GM23338 (cell line): ENCODE data around the gene SEM1. TPM values are rescaled to one million over a fixed set of nuclear protein-coding genes. Genes with fewer than 3 reads are reported as not detected.

Experiments used
- ATAC-seq: fragments of 200-7000 bp; cut with Tn5 transposase; 3 replicates; pipeline ENCODE4 v1.9.1; 2020
- DNase-seq: peaks from one replicate; pipeline ENCODE4 v3.0.0-alpha.2; 2015; ENCODE audit warnings: low spot score
- H2AFZ ChIP-seq: fragments of 200-600 bp; sonication (generic); 2 replicates; pipeline ENCODE4 v1.8.0; 2016; ENCODE audit warnings: antibody characterized with exemption, mild to moderate bottlenecking, moderate library complexity
- H3F3A ChIP-seq: fragments of 200-600 bp; sonication (generic); replicated peaks from 2 replicates; pipeline ENCODE4 v1.8.0; 2017; ENCODE audit warnings: antibody characterized with exemption, mixed run types, low read depth
- H3K27ac ChIP-seq: fragments of 200-600 bp; sonication (generic); 2 replicates; pipeline ENCODE4 v1.6.1; 2016; ENCODE audit warnings: low read depth
- H3K27me3 ChIP-seq: fragments of 200-600 bp; sonication (generic); 2 replicates; pipeline ENCODE4 v1.8.0; 2016; ENCODE audit warnings: mild to moderate bottlenecking, mixed run types, moderate library complexity; ENCODE audit not compliant: insufficient read depth
- H3K36me3 ChIP-seq: fragments of 200-600 bp; sonication (generic); 2 replicates; pipeline ENCODE4 v1.8.0; 2016; ENCODE audit warnings: mild to moderate bottlenecking; ENCODE audit not compliant: insufficient read depth
- H3K4me1 ChIP-seq: fragments of 200-600 bp; sonication (generic); 2 replicates; pipeline ENCODE4 v1.8.0; 2016; ENCODE audit warnings: mild to moderate bottlenecking, moderate library complexity; ENCODE audit not compliant: insufficient read depth
- H3K4me2 ChIP-seq: fragments of 200-600 bp; sonication (generic); 2 replicates; pipeline ENCODE4 v1.7.1; 2017; ENCODE audit warnings: mixed run types
- H3K4me3 ChIP-seq: fragments of 200-600 bp; sonication (generic); 2 replicates; pipeline ENCODE4 v1.6.1; 2016; ENCODE audit warnings: mixed run types
- H3K79me2 ChIP-seq: fragments of 200-600 bp; sonication (generic); replicated peaks from 2 replicates; pipeline ENCODE4 v1.8.0; 2017; ENCODE audit warnings: mild to moderate bottlenecking; ENCODE audit not compliant: insufficient read depth
- H3K9me2 ChIP-seq: fragments of 200-600 bp; sonication (generic); 2 replicates; pipeline ENCODE4 v1.8.0; 2017; ENCODE audit not compliant: insufficient read depth
- H4K20me1 ChIP-seq: fragments of 200-600 bp; sonication (generic); replicated peaks from 2 replicates; pipeline ENCODE4 v1.8.0; 2017; ENCODE audit warnings: mild to moderate bottlenecking; ENCODE audit not compliant: insufficient read depth
- H3K27ac Mint-ChIP-seq: 2 replicates; pipeline ENCODE4 v1.8.0; 2020; ENCODE audit warnings: inconsistent platforms, mild to moderate bottlenecking, moderate library complexity, mixed read lengths
- H3K27me3 Mint-ChIP-seq: 3 replicates; pipeline ENCODE4 v1.8.0; 2022; ENCODE audit warnings: low read depth, mild to moderate bottlenecking, moderate library complexity, mixed read lengths, inconsistent platforms; ENCODE audit not compliant: insufficient read depth, poor library complexity
- H3K36me3 Mint-ChIP-seq: 3 replicates; pipeline ENCODE4 v1.8.0; 2021; ENCODE audit warnings: low read depth, mild to moderate bottlenecking, inconsistent platforms, moderate library complexity, mixed read lengths
- H3K4me1 Mint-ChIP-seq: 3 replicates; pipeline ENCODE4 v1.8.0; 2020; ENCODE audit warnings: mild to moderate bottlenecking, inconsistent platforms, mixed read lengths
- H3K4me3 Mint-ChIP-seq: 3 replicates; pipeline ENCODE4 v1.8.0; 2021; ENCODE audit warnings: moderate library complexity, mild to moderate bottlenecking, inconsistent platforms, mixed read lengths
- H3K9me3 Mint-ChIP-seq: 3 replicates; pipeline ENCODE4 v1.8.0; 2020; ENCODE audit warnings: moderate library complexity, mild to moderate bottlenecking, inconsistent platforms, mixed read lengths
- ETS1 ChIP-seq: IDR thresholded peaks from 2 replicates; pipeline ENCODE4 v1.6.1; 2016; ENCODE audit warnings: antibody characterized with exemption
- EZH2 ChIP-seq: fragments of 200-600 bp; sonication (generic); IDR thresholded peaks from one replicate; pipeline ENCODE4 v1.8.0; 2017; ENCODE audit warnings: antibody characterized with exemption, mild to moderate bottlenecking, low read depth; ENCODE audit not compliant: unreplicated experiment
- EZH2phosphoT487 ChIP-seq: fragments of 200-600 bp; sonication (generic); IDR thresholded peaks from one replicate; pipeline ENCODE4 v1.8.1; 2018; ENCODE audit warnings: antibody characterized with exemption; ENCODE audit not compliant: unreplicated experiment
- JUNB ChIP-seq: IDR thresholded peaks from one replicate; pipeline ENCODE4 v1.6.1; 2016; ENCODE audit warnings: antibody characterized with exemption; ENCODE audit not compliant: unreplicated experiment
- NANOG ChIP-seq: IDR thresholded peaks from 2 replicates; pipeline ENCODE4 v1.6.1; 2016; ENCODE audit warnings: antibody characterized with exemption, borderline replicate concordance
- REST ChIP-seq: IDR thresholded peaks from one replicate; pipeline ENCODE4 v1.6.1; 2018; ENCODE audit warnings: antibody characterized with exemption; ENCODE audit not compliant: unreplicated experiment
- polyA plus RNA-seq: library from polyadenylated mRNA; unstranded; fragments of >200 nt; fragmentation: Nextera tagmentation; extraction: Ambion mirVana; gene quantifications from 2 replicates; pipeline ENCODE4 v1.2.1, GENCODE V29; 2016
- total RNA-seq: library from RNA; depleted of rRNA; stranded (reverse); fragments of >200 nt; shearing (Covaris generic); gene quantifications from 2 replicates; pipeline ENCODE4 v1.2.3, GENCODE V29; 2014
- TF ChIP-seq, protein P1 (sequence below), 2 experiments: fragments of 200-600 bp in 1 of 2; sonication (generic) in 1 of 2; conservative IDR thresholded peaks; 2 replicates each; pipeline versions ENCODE4 v1.5.1 to v1.6.1; 2016 to 2017; ENCODE audit warnings: antibody characterized with exemption in 2 of 2, low read depth in 2 of 2, mild to moderate bottlenecking in 2 of 2, moderate library complexity in 1 of 2

SEM1 gene
- total and polyA plus RNA-seq, 2 experiments from 2014 or later, result 71.7 to 1,042 TPM

DNA sequence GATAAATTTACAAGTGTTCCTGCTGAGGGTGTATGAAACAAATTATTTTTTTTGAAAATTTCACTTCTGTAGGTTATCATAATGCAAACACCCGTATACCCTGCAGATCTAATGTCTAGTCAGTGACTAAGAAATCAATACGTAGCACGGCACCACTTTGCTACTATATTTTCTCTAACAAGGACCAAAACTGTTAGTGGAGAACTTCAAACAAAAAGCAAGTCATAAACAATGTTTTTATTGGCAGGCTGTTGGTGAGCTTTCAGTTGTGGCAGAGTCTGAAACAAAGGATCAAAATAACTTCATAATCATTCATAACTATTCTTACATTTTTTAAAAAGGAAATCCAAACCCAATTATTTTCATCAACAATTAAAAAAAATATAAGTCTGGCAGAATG is 11.8 kb downstream of the SEM1 start:
- peaks cover 95% of the 10 kb centered on the region for H3K79me2 ChIP-seq

More for the DNA sequence above, 11.8 kb downstream of the SEM1 start:
- TF ChIP-seq, protein P1, sequence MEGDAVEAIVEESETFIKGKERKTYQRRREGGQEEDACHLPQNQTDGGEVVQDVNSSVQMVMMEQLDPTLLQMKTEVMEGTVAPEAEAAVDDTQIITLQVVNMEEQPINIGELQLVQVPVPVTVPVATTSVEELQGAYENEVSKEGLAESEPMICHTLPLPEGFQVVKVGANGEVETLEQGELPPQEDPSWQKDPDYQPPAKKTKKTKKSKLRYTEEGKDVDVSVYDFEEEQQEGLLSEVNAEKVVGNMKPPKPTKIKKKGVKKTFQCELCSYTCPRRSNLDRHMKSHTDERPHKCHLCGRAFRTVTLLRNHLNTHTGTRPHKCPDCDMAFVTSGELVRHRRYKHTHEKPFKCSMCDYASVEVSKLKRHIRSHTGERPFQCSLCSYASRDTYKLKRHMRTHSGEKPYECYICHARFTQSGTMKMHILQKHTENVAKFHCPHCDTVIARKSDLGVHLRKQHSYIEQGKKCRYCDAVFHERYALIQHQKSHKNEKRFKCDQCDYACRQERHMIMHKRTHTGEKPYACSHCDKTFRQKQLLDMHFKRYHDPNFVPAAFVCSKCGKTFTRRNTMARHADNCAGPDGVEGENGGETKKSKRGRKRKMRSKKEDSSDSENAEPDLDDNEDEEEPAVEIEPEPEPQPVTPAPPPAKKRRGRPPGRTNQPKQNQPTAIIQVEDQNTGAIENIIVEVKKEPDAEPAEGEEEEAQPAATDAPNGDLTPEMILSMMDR (conservative IDR thresholded peaks at IDR 0.05; ENCODE audit: low read depth in 2 of 2), result no peak
- TF ChIP-seq EZH2phosphoT487 (no peak), ETS1 (no peak), JUNB (no peak), REST (no peak), NANOG (no peak), EZH2 (no peak)
- peaks cover 34% of the 10 kb centered on the region for H4K20me1 ChIP-seq
- H3K9me2 ChIP-seq, result no peaks in the 10 kb centered on the region
- no peak overlapping the region for H3K4me3 Mint-ChIP-seq
- no peaks in the 10 kb centered on the region for H3K27me3 Mint-ChIP-seq
- no peaks in the 10 kb centered on the region for H3F3A ChIP-seq
- H3K4me2 ChIP-seq, result no peak overlapping the region
- no peak overlapping the region for H3K27ac ChIP-seq
- DNase-seq (no peak), ATAC-seq (no peak)
- no peaks in the 10 kb centered on the region for H3K9me3 Mint-ChIP-seq
- no peak overlapping the region for H3K27ac Mint-ChIP-seq
- H3K4me1 ChIP-seq, result no peaks in the 10 kb centered on the region
- H3K36me3 Mint-ChIP-seq, result peaks cover 7% of the 10 kb centered on the region; the same call in 2 of the 3 replicates
- no peaks in the 10 kb centered on the region; the same call in 1 of the 2 replicates for H3K36me3 ChIP-seq
- H3K27me3 ChIP-seq, result no peaks in the 10 kb centered on the region
- no peaks in the 10 kb centered on the region for H3K4me1 Mint-ChIP-seq
- no peak overlapping the region for H3K4me3 ChIP-seq
- H2AFZ ChIP-seq, result no peak overlapping the region
